Measurements from ENCODE around the gene LIX1L. TPM values are rescaled to one million over a fixed set of nuclear protein-coding genes. Genes with fewer than 3 reads are reported as not detected.

Gene LIX1L
- total and polyA plus RNA-seq, 2 of the 13 experiments (the other 11 are each of a cell fraction or from before 2014, with no cell fraction given), result 8.1 to 24.9 TPM

- TF ChIP-seq ZBTB33 (CRISPR knock-in tag; IDR thresholded peaks at IDR 0.05), result peak; percentile 59
- no peak for TF ChIP-seq ZNF17 (CRISPR knock-in tag; IDR thresholded peaks at IDR 0.05)
- TF ChIP-seq ZMYM2 (CRISPR knock-in tag; IDR thresholded peaks at IDR 0.05), result 0 out of 2 replicates have a peak, but pooled peaks have one; percentile 43
- TF ChIP-seq ZNF703 (CRISPR knock-in tag; IDR thresholded peaks at IDR 0.05; ENCODE audit: borderline replicate concordance), result no peak
- TF ChIP-seq, protein P1, sequence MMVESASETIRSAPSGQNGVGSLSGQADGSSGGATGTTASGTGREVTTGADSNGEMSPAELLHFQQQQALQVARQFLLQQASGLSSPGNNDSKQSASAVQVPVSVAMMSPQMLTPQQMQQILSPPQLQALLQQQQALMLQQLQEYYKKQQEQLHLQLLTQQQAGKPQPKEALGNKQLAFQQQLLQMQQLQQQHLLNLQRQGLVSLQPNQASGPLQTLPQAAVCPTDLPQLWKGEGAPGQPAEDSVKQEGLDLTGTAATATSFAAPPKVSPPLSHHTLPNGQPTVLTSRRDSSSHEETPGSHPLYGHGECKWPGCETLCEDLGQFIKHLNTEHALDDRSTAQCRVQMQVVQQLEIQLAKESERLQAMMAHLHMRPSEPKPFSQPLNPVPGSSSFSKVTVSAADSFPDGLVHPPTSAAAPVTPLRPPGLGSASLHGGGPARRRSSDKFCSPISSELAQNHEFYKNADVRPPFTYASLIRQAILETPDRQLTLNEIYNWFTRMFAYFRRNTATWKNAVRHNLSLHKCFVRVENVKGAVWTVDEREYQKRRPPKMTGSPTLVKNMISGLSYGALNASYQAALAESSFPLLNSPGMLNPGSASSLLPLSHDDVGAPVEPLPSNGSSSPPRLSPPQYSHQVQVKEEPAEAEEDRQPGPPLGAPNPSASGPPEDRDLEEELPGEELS (CRISPR knock-in tag; IDR thresholded peaks at IDR 0.05), result peak; percentile 93
- no peak for TF ChIP-seq FIP1L1 (IDR thresholded peaks at IDR 0.05; ENCODE audit: borderline replicate concordance, insufficient read depth, low read depth, low read length)
- TF ChIP-seq, protein P2, sequence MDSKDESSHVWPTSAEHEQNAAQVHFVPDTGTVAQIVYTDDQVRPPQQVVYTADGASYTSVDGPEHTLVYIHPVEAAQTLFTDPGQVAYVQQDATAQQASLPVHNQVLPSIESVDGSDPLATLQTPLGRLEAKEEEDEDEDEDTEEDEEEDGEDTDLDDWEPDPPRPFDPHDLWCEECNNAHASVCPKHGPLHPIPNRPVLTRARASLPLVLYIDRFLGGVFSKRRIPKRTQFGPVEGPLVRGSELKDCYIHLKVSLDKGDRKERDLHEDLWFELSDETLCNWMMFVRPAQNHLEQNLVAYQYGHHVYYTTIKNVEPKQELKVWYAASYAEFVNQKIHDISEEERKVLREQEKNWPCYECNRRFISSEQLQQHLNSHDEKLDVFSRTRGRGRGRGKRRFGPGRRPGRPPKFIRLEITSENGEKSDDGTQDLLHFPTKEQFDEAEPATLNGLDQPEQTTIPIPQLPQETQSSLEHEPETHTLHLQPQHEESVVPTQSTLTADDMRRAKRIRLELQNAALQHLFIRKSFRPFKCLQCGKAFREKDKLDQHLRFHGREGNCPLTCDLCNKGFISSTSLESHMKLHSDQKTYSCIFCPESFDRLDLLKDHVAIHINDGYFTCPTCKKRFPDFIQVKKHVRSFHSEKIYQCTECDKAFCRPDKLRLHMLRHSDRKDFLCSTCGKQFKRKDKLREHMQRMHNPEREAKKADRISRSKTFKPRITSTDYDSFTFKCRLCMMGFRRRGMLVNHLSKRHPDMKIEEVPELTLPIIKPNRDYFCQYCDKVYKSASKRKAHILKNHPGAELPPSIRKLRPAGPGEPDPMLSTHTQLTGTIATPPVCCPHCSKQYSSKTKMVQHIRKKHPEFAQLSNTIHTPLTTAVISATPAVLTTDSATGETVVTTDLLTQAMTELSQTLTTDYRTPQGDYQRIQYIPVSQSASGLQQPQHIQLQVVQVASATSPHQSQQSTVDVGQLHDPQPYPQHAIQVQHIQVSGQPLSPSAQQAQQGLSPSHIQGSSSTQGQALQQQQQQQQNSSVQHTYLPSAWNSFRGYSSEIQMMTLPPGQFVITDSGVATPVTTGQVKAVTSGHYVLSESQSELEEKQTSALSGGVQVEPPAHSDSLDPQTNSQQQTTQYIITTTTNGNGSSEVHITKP (CRISPR knock-in tag; IDR thresholded peaks at IDR 0.05; ENCODE audit: low read depth), result no peak
- TF ChIP-seq CEBPB (IDR thresholded peaks at IDR 0.05; ENCODE audit: borderline replicate concordance, low read depth, low read length), result no peak
- TF ChIP-seq ZNF780A (CRISPR knock-in tag; IDR thresholded peaks at IDR 0.05), result 0 out of 2 replicates have a peak, but pooled peaks have one; percentile 48
- peak; percentile 77 for TF ChIP-seq HNF4A (CRISPR knock-in tag; IDR thresholded peaks at IDR 0.05)
- TF ChIP-seq PTBP1 (IDR thresholded peaks at IDR 0.05; ENCODE audit: low read depth, low read length, poor library complexity, severe bottlenecking), result no peak
- no peak; the same call in 1 of the 2 replicates for TF ChIP-seq ZNF441 (CRISPR knock-in tag; IDR thresholded peaks at IDR 0.05; ENCODE audit: borderline replicate concordance)
- 0 out of 2 replicates have a peak, but pooled peaks have one; percentile 32 for TF ChIP-seq ZNF558 (CRISPR knock-in tag; IDR thresholded peaks at IDR 0.05; ENCODE audit: borderline replicate concordance)
- no peak for TF ChIP-seq SCMH1 (CRISPR knock-in tag; IDR thresholded peaks at IDR 0.05; ENCODE audit: borderline replicate concordance)
- peak; percentile 68; the same call in 1 of the 2 replicates for TF ChIP-seq RERE (CRISPR knock-in tag; IDR thresholded peaks at IDR 0.05; ENCODE audit: low read depth)
Observed at GRCh38 chr1:145996433-145997015, 38.7 kb upstream of the LIX1L start, which contains the start of gene TXNIP (continued).

All from HepG2 (cell line).